Heart right ventricle (tissue), 16 donors: ENCODE data around the gene PRKAR2B. TPM values are rescaled to one million over a fixed set of nuclear protein-coding genes. Genes with fewer than 3 reads are reported as not detected.

Experiments used
- ATAC-seq, 8 donors: fragments of 200-7000 bp; cut with Tn5 transposase; one replicate each; pipeline ENCODE4 v1.9.1; 2020; ENCODE audit warnings: mild to moderate bottlenecking in 8 of 8, moderate library complexity in 8 of 8, moderate number of reproducible peaks in 1 of 8
- DNase-seq, 2 donors: peaks; one replicate each; pipeline ENCODE4 v3.0.0-alpha.2; 2020
- H3K27ac ChIP-seq, 10 donors: fragments of 200-600 bp; sonication (generic) in 2 of 10; one replicate each; pipeline versions ENCODE4 v1.5.0 to v1.8.0; 2020 to 2022; ENCODE audit warnings: mild to moderate bottlenecking in 3 of 10
- H3K27me3 ChIP-seq, 7 donors: fragments of 200-600 bp; one replicate each; pipeline ENCODE4 v1.8.0; 2021 to 2022; ENCODE audit warnings: mild to moderate bottlenecking in 2 of 7
- H3K36me3 ChIP-seq, 9 donors: fragments of 200-600 bp; sonication (generic) in 1 of 9; one replicate each; pipeline versions ENCODE4 v1.5.0 to v1.8.0; 2020 to 2022; ENCODE audit warnings: mild to moderate bottlenecking in 2 of 9
- H3K4me1 ChIP-seq, 9 donors: fragments of 200-600 bp; sonication (generic) in 1 of 9; one replicate each; pipeline versions ENCODE4 v1.5.0 to v1.8.0; 2020 to 2022; ENCODE audit warnings: mild to moderate bottlenecking in 4 of 9
- H3K4me3 ChIP-seq, 10 donors: fragments of 200-600 bp; sonication (generic) in 2 of 10; one replicate each; pipeline versions ENCODE4 v1.5.0 to v1.8.0; 2020 to 2022; ENCODE audit warnings: mild to moderate bottlenecking in 7 of 10, moderate library complexity in 2 of 10
- H3K9me3 ChIP-seq, 11 donors: fragments of 200-600 bp in 10 of 11; sonication (generic) in 2 of 11; one replicate each; pipeline versions ENCODE4 v1.5.0 to v1.8.0; 2013 to 2022; ENCODE audit warnings: mild to moderate bottlenecking in 2 of 11, control low read depth in 1 of 11, moderate library complexity in 1 of 11
- WGBS, 2 donors: extraction: QIAGEN DNeasy Blood & Tissue Kit; methylation state at CpG; one replicate each; pipeline ENCODE4 v1.1.7; 2013; ENCODE audit warnings: inconsistent platforms in 1 of 2; 5-methylcytosine and 5-hydroxymethylcytosine counted together
- intact Hi-C, 10 donors: fragments of 100-400 bp; cut with DNase I; formaldehyde crosslinking; loops; one replicate each; pipeline versions ENCODE4 v1.11.1 to v1.14.2; 2022
- polyA plus RNA-seq, 2 donors: library from polyadenylated mRNA; stranded (reverse); fragments of 200-250 nt; gene quantifications; one replicate each; pipeline ENCODE4 v1.2.3, GENCODE V29; 2013
- total RNA-seq, 10 donors: library from RNA; stranded (reverse); fragmentation: NEBNext Ultra II Directional in 3 of 10; extraction: Animal tissue kit (Norgen Biotek cat#: 25700) in 3 of 10; gene quantifications; one replicate each; pipeline versions ENCODE4 v1.2.1 to v1.2.4, GENCODE V29; 2021 to 2023
- TF ChIP-seq, protein P1 (sequence below), 9 donors: fragments of 200-600 bp; sonication (generic) in 2 of 9; IDR thresholded peaks; one replicate each; pipeline versions ENCODE4 v1.5.0 to v1.8.0; 2021 to 2022; ENCODE audit warnings: antibody characterized with exemption in 9 of 9, mild to moderate bottlenecking in 5 of 9, moderate library complexity in 1 of 9
- donor health status: Arrhythmogenic right ventricular cardiomyopathy.
- donor health status: ischemic (EF 13 %, LVEDD 7.1; RV severe dilation, severe dysfunction).
- donor health status: healthy with polysubstance abuse.
- donor health status: DM: no; HTN: yes; CAD: no.
- donor health status: DM: no; HTN: no; CAD: no.
- donor health status: ischemic (EF 25% LVEDD 6.9; RV normal size, moderate dysfunction).
- donor health status: ischemic (EF 25% LVEDD 5.7; RV mildly dilated, moderate dysfunction).
- donor health status: healthy.
- donor health status: DM: yes; HTN: yes; CAD: no.
- donor health status: Ischemic cardiomyopathy.
- donor health status: ischemic (EF 35%, LVEDD 5.7; RV mildly dilated, moderate dysfunction).
- donor health status: nonischemic (EF 11% LVEDD 7.7; RV severe dilation, severe dysfunction).
- donor health status: DM: yes; HTN: yes; CAD: no.
- donor health status: PGD.
- donor health status: ischemic (EF 29% LVEDD 5.4; RV normal size, mild dysfunction).
- donor health status: nonischemic (EF 23%, LVEDD 6.1; RV moderate dilation, normal function).

The PRKAR2B gene
- total and polyA plus RNA-seq, 12 donors = 5.4 to 42.5 (median 24.6) TPM

DNA sequence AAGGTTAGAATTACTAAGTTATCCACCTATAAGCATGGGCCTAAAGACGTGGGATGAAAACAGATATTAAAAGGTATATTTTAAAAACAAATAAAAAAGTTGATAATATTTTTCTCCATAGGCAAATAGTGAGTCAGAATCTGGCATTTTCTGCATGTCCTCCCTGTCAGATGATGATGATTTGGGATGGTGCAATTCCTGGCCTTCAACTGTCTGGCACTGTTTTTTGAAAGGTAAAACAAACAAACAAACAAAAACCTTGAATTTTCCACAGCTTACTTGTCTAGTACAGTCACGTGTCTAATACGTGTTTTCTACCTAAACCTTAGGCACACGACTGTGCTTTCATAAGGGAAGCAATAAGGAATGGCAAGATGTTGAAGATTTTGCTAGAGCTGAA lies 141.7 kb downstream of the PRKAR2B start:
- Histone ChIP-seq H3K27ac (no peak overlapping the region), H3K9me3 (no peaks in the 10 kb centered on the region), H3K4me1 (peaks cover 0 to 29% (median under 1%) of the 10 kb centered on the region in 9 donors), H3K27me3 (no peaks in the 10 kb centered on the region), H3K36me3 (peaks cover 0 to 100% (median 71%) of the 10 kb centered on the region in 9 donors), H3K4me3 (no peak overlapping the region)
- DNase-seq (no peak), ATAC-seq (no peak)
- TF ChIP-seq, protein P1, sequence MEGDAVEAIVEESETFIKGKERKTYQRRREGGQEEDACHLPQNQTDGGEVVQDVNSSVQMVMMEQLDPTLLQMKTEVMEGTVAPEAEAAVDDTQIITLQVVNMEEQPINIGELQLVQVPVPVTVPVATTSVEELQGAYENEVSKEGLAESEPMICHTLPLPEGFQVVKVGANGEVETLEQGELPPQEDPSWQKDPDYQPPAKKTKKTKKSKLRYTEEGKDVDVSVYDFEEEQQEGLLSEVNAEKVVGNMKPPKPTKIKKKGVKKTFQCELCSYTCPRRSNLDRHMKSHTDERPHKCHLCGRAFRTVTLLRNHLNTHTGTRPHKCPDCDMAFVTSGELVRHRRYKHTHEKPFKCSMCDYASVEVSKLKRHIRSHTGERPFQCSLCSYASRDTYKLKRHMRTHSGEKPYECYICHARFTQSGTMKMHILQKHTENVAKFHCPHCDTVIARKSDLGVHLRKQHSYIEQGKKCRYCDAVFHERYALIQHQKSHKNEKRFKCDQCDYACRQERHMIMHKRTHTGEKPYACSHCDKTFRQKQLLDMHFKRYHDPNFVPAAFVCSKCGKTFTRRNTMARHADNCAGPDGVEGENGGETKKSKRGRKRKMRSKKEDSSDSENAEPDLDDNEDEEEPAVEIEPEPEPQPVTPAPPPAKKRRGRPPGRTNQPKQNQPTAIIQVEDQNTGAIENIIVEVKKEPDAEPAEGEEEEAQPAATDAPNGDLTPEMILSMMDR (IDR thresholded peaks at IDR 0.05) = no peak
- intact Hi-C loops = no loop called here
- 93 to 96% methylated on average over 4 of the region's 4 CpGs for WGBS, 2 donors

DNA sequence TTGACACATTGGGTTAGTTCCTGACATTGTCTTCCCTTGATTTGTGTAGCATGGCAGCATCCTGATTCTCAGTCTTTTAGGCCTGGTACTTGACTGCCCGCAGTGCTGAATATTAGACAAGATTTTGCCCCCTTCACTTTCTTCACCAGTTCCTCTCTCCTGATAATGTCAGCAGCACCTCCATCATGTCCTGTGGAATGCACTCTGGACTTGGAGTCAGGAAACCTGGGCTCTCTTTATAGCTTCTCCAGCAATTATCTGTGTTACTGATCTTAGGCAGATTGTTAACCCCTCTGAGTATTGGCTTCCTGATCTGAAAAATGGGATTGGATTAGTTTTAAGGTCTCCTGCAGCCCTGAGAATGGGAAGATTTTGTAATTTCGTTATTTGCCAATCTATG lies 143.3 kb downstream of the PRKAR2B start:
- TF ChIP-seq, protein P1 (IDR thresholded peaks at IDR 0.05) = no peak
- no peak for DNase-seq
- Histone ChIP-seq H3K9me3 (no peaks in the 10 kb centered on the region), H3K4me3 (no peak overlapping the region), H3K4me1 (peaks cover 0 to 19% (median 0%) of the 10 kb centered on the region in 9 donors), H3K36me3 (peaks cover 0 to 100% (median 57%) of the 10 kb centered on the region in 9 donors), H3K27ac (peak overlapping the region in 1 of 10 donors; percentile 2), H3K27me3 (no peaks in the 10 kb centered on the region)
- no peak for ATAC-seq
- 75 to 79% methylated on average over 2 of the region's 2 CpGs for WGBS, 2 donors
- intact Hi-C loops = no loop called here

DNA sequence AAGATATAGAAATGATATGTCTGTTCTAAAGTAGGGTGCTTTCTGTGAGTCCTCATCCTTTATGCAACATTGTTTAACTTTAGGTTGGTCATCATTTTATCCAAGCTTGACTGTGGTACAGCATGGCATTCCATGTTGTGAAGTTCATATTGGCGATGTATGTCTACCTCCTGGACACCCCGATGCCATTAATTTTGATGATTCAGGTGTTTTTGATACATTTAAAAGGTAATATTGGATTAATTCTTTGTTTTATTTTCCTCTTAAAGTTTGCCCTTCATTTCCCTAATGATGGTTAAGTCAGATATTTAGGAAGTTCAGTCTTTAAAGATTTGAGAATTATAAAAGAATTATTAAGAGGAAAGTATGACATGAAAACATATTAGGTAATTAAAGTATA lies 145.6 kb downstream of the PRKAR2B start:
- TF ChIP-seq, protein P1 (IDR thresholded peaks at IDR 0.05) = no peak
- H3K4me1 ChIP-seq = peaks cover 0 to 24% (median 10%) of the 10 kb centered on the region in 9 donors
- no peak overlapping the region for H3K4me3 ChIP-seq
- peaks cover 0 to 100% (median 50%) of the 10 kb centered on the region in 9 donors for H3K36me3 ChIP-seq
- H3K27ac ChIP-seq = no peak overlapping the region
- ATAC-seq (no peak), DNase-seq (no peak)
- intact Hi-C loops = loop anchor here in 3 of 10 donors (10.0 kb wide), 3 partner anchors 395 to 685 kb away; partner anchors contain the start of gene BCAP29 (in 1 of the 3)
- WGBS, 2 donors = 99 to 100% methylated on average over 2 of the region's 2 CpGs
- no peaks in the 10 kb centered on the region for H3K9me3 ChIP-seq
- H3K27me3 ChIP-seq = no peaks in the 10 kb centered on the region

DNA sequence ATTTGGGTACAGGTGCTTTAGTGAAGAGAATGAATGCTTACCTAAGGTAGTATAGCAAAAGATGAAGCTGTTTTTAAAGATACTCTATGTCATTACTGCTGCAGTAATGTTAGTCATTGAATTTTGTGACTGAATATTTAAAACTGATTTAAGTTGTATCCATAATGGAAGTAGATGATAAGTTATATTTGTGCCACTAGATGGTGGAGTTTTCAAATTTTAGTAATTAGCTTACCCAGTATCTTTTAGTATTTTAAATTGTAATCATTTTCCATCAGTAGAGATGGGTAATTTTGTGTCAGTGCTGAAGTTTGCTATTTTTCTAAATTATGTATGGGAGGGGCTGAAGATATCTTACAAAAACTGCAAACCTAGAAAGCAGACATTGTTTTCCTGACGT lies 149.5 kb downstream of the PRKAR2B start:
- Histone ChIP-seq H3K36me3 (peaks cover 0 to 100% (median 46%) of the 10 kb centered on the region in 9 donors), H3K4me3 (no peak overlapping the region), H3K27me3 (no peaks in the 10 kb centered on the region), H3K4me1 (peaks cover 0 to 16% (median 9%) of the 10 kb centered on the region in 9 donors), H3K9me3 (no peaks in the 10 kb centered on the region), H3K27ac (peak overlapping the region in 4 of 10 donors; percentile 11 to 42 (median 14))
- 25 to 32% methylated on average over 1 of the region's 1 CpG for WGBS, 2 donors
- intact Hi-C loops = loop anchor here in 3 of 10 donors (10.0 kb wide), 3 partner anchors 391 to 681 kb away; partner anchors contain the start of gene BCAP29 (in 1 of the 3)
- no peak for ATAC-seq
- DNase-seq = no peak
- TF ChIP-seq, protein P1 (IDR thresholded peaks at IDR 0.05) = peak in 4 of 9 donors; percentile 15 to 20 (median 19)
